GM13977 (cell line): ENCODE results near the gene TGFBI.
"Not testable (repeated sequence)": the region's sequence is repeated elsewhere in the genome, so short reads cannot be mapped to it uniquely, and the experiment has no call there.

Experiments used
- DNase-seq: peaks from one replicate; pipeline ENCODE4 v3.0.0; 2012; ENCODE audit warnings: low spot score
- CTCF ChIP-seq: IDR thresholded peaks from 2 replicates; pipeline ENCODE4 v1.5.1; 2012; ENCODE audit warnings: mild to moderate bottlenecking, control low read depth; ENCODE audit not compliant: insufficient read depth; ENCODE audit errors: extremely low read depth, missing control alignments
- in situ Hi-C: fragments of 300-500 bp; cut with MboI; formaldehyde crosslinking; loops from one replicate; pipeline ENCODE4 v1.12.0; 2022; ENCODE audit warnings: low sequenced_read_pairs, low pct_unique_long_range_greater_than_20kb, mixed read lengths, inconsistent platforms; ENCODE audit not compliant: unreplicated experiment

The TGFBI gene

GRCh38 chr5:136039202-136039601 is 10.4 kb downstream of the TGFBI start:
- in situ Hi-C loops = no loop called here
- TF ChIP-seq CTCF = no peak
- DNase-seq = no peak

- no peak for TF ChIP-seq CTCF
- in situ Hi-C loops = no loop called here
- DNase-seq = no peak
Measured at GRCh38 chr5:136040746-136041415, 12.1 kb downstream of the TGFBI start.

GRCh38 chr5:136042156-136042555 is 13.4 kb downstream of the TGFBI start:
- TF ChIP-seq CTCF = no peak
- in situ Hi-C loops = no loop called here
- DNase-seq = no peak

- TF ChIP-seq CTCF = no peak
- DNase-seq = no peak
- in situ Hi-C loops = no loop called here
Measured at GRCh38 chr5:136042665-136043121, 13.9 kb downstream of the TGFBI start.

GRCh38 chr5:136043551-136043950 is 14.8 kb downstream of the TGFBI start:
- in situ Hi-C loops = no loop called here
- DNase-seq = no peak
- no peak for TF ChIP-seq CTCF

GRCh38 chr5:136043968-136044610 is 15.3 kb downstream of the TGFBI start:
- DNase-seq = no peak
- in situ Hi-C loops = no loop called here
- no peak for TF ChIP-seq CTCF

- in situ Hi-C loops, DNase-seq: not testable (repeated sequence)
Measured at GRCh38 chr5:136045026-136045425, 16.2 kb downstream of the TGFBI start.
